Osteoblast (primary cell): ENCODE results near the gene CD300LD. TPM values are rescaled to one million over a fixed set of nuclear protein-coding genes. Genes with fewer than 3 reads are reported as not detected.

Experiments used
- DNase-seq: peaks from one replicate; pipeline ENCODE4 v3.0.0; 2011; ENCODE audit warnings: low spot score, mixed read lengths; ENCODE audit not compliant: insufficient read length; ENCODE audit errors: missing footprints
- H2AFZ ChIP-seq: 2 replicates; pipeline ENCODE4 v1.6.0; 2011; ENCODE audit warnings: mild to moderate bottlenecking, low read length
- H3K27ac ChIP-seq: 2 replicates; pipeline ENCODE4 v1.5.1; 2011; ENCODE audit warnings: mild to moderate bottlenecking, low read depth, low read length, moderate library complexity
- H3K27me3 ChIP-seq: 2 replicates; pipeline ENCODE4 v1.6.0; 2012; ENCODE audit warnings: mild to moderate bottlenecking, control low read depth, inconsistent platforms, low read length, moderate library complexity; ENCODE audit not compliant: insufficient read depth
- H3K36me3 ChIP-seq: 2 replicates; pipeline ENCODE4 v1.5.1; 2011; ENCODE audit warnings: mild to moderate bottlenecking, low read length, control low read depth, moderate library complexity; ENCODE audit not compliant: insufficient read depth
- H3K4me1 ChIP-seq: 2 replicates; pipeline ENCODE4 v1.5.1; 2011; ENCODE audit warnings: mild to moderate bottlenecking, low read length, control low read depth, moderate library complexity; ENCODE audit not compliant: insufficient read depth
- H3K4me2 ChIP-seq: 2 replicates; pipeline ENCODE4 v1.6.0; 2011; ENCODE audit warnings: mild to moderate bottlenecking, low read length; ENCODE audit not compliant: insufficient read depth
- H3K4me3 ChIP-seq: fragments of 200-600 bp; sonication (generic); 3 replicates; pipeline ENCODE4 v1.5.1; 2012; ENCODE audit warnings: mild to moderate bottlenecking, low read length, inconsistent platforms; ENCODE audit not compliant: insufficient read depth
- H3K79me2 ChIP-seq: 2 replicates; pipeline ENCODE4 v1.6.0; 2012; ENCODE audit warnings: mild to moderate bottlenecking, low read length, control low read depth, inconsistent platforms; ENCODE audit not compliant: insufficient read depth
- H3K9me3 ChIP-seq: 2 replicates; pipeline ENCODE4 v1.5.1; 2011; ENCODE audit warnings: low read depth, low read length, control low read depth
- H4K20me1 ChIP-seq: 2 replicates; pipeline ENCODE4 v1.6.0; 2012; ENCODE audit warnings: mild to moderate bottlenecking, low read length, control low read depth; ENCODE audit not compliant: insufficient read depth
- CTCF ChIP-seq: IDR thresholded peaks from 2 replicates; pipeline ENCODE4 v1.5.1; 2011; ENCODE audit warnings: mild to moderate bottlenecking, low read depth, low read length, moderate library complexity; ENCODE audit errors: extremely low read depth
- total RNA-seq: library from RNA; depleted of rRNA; stranded (reverse); fragments of >200 nt; gene quantifications from 2 replicates; pipeline ENCODE4 v1.2.3, GENCODE V29; 2012

CD300LD gene
- total RNA-seq, 1 donor, result not detected

DNA sequence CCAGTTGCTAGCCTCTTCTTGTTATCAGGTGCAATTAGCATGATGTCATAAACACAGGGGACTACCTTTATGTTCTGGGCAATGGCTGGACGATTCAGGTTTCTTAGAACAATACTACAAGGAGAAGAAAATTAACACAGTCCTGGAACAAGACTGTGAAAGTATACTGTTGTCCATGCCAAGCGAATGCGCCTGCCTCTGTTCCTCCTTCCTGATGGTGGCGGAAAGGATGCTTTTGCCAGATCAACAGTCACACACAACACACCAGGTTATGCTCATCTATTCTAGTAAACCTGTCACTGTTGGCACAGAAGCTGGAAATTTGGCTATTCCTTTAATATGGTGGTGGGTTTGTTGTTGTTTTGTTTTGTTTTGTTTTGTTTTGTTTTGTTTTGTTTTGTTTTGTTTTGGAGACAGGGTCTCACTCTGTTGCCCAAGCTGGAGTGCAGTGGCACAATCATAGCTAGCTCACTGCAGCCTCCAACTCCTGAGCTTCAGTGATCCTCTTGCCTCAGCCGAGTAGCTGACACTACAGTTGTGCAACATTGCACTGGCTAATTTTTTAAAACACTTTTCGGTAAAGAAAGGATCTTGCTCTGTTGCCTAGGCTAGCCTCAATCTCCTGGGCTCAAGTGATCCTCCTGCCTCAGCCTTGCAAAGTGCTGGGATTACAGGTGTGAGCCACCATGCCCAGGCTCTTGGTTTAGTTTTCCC lies 3.1 kb upstream of the CD300LD start:
- no peak for DNase-seq
- no peak overlapping the region for H3K27ac ChIP-seq
- H4K20me1 ChIP-seq, result no peaks in the 10 kb centered on the region
- no peaks in the 10 kb centered on the region for H3K79me2 ChIP-seq
- H2AFZ ChIP-seq, result no peak overlapping the region
- H3K36me3 ChIP-seq, result no peaks in the 10 kb centered on the region
- no peaks in the 10 kb centered on the region for H3K9me3 ChIP-seq
- peaks cover 7% of the 10 kb centered on the region for H3K27me3 ChIP-seq
- no peaks in the 10 kb centered on the region for H3K4me1 ChIP-seq
- no peak for TF ChIP-seq CTCF
- no peak overlapping the region for H3K4me3 ChIP-seq
- no peak overlapping the region for H3K4me2 ChIP-seq

DNA sequence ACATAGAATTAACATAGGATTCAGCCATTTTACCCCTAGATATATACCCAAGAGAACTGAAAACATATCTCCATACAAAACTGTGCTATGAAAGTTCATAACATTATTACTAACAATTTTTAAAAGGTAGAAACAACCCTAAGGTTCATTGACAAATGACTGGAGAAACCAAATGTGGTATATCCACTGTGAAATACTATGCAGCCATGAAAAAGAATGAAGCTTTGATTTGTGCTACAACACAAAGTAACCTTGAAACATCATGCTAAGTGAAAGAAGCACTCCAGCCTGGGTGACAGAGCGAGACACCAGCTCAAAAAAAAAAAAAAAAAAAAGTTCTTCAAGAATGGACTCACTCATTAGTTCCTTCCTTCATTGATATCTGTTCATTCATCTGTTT lies 580 bp downstream of the CD300LD start:
- H3K4me3 ChIP-seq, result no peak overlapping the region
- no peaks in the 10 kb centered on the region for H4K20me1 ChIP-seq
- no peaks in the 10 kb centered on the region for H3K4me1 ChIP-seq
- H3K27me3 ChIP-seq, result peaks cover 7% of the 10 kb centered on the region
- no peak for DNase-seq
- H3K27ac ChIP-seq, result no peak overlapping the region
- no peak overlapping the region for H2AFZ ChIP-seq
- H3K4me2 ChIP-seq, result no peak overlapping the region
- no peaks in the 10 kb centered on the region for H3K79me2 ChIP-seq
- no peak for TF ChIP-seq CTCF
- no peaks in the 10 kb centered on the region for H3K9me3 ChIP-seq
- H3K36me3 ChIP-seq, result no peaks in the 10 kb centered on the region

DNA sequence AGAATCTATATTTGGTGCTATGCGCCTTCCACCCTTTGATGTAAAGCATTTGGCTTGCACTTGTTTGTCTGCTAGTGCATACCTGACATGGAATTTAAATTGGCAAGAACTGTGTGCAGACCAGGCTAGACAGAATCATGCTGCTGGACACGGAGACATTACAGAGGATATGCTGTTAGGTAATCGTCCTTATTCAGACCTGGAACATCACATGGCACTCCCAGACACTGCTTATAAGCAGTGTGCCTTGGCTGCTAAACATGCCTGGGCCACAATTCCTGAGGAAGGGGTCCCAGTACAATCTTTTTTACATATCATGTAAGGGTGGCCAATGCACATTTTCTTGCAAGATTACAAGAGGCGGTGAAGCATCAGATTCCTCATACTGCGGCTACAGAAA lies 6.4 kb downstream of the CD300LD start:
- Histone ChIP-seq H3K79me2 (no peaks in the 10 kb centered on the region), H2AFZ (no peak overlapping the region), H3K36me3 (no peaks in the 10 kb centered on the region), H3K4me3 (no peak overlapping the region), H4K20me1 (no peaks in the 10 kb centered on the region), H3K27ac (no peak overlapping the region), H3K9me3 (no peaks in the 10 kb centered on the region), H3K27me3 (peaks cover 7% of the 10 kb centered on the region), H3K4me2 (no peak overlapping the region), H3K4me1 (no peaks in the 10 kb centered on the region)
- TF ChIP-seq CTCF, result no peak
- no peak for DNase-seq

- Histone ChIP-seq H3K4me1 (no peaks in the 10 kb centered on the region), H2AFZ (no peak overlapping the region), H3K79me2 (no peaks in the 10 kb centered on the region), H3K9me3 (no peaks in the 10 kb centered on the region), H3K4me2 (no peak overlapping the region), H3K27me3 (peaks cover 7% of the 10 kb centered on the region), H4K20me1 (no peaks in the 10 kb centered on the region), H3K27ac (no peak overlapping the region), H3K36me3 (no peaks in the 10 kb centered on the region), H3K4me3 (no peak overlapping the region)
- DNase-seq, result no peak
- no peak for TF ChIP-seq CTCF
Measured at GRCh38 chr17:74584292-74585060, 7.6 kb downstream of the CD300LD start.
